HEK293T (cell line): ENCODE data around the gene MEIOSIN.

Source experiments
- ARNT ChIP-seq: fragments of 450-650 bp; IDR thresholded peaks from 2 replicates; pipeline ENCODE4 v1.6.1; 2017; ENCODE audit warnings: mild to moderate bottlenecking
- BHLHE40 ChIP-seq: fragments of 450-650 bp; IDR thresholded peaks from 2 replicates; pipeline ENCODE4 v1.6.1; 2016; ENCODE audit warnings: mild to moderate bottlenecking, moderate library complexity, borderline replicate concordance
- CTBP1 ChIP-seq: fragments of 450-650 bp; IDR thresholded peaks from 2 replicates; pipeline ENCODE4 v1.6.1; 2016; ENCODE audit warnings: borderline replicate concordance
- ELF4 ChIP-seq: fragments of 450-650 bp; IDR thresholded peaks from 2 replicates; pipeline ENCODE4 v1.6.1; 2017; ENCODE audit warnings: antibody characterized with exemption
- FOXA1 ChIP-seq: fragments of 450-650 bp; IDR thresholded peaks from 2 replicates; pipeline ENCODE4 v1.6.1; 2016; ENCODE audit warnings: mild to moderate bottlenecking
- FOXK2 ChIP-seq: fragments of 450-650 bp; IDR thresholded peaks from 2 replicates; pipeline ENCODE4 v1.6.1; 2016; ENCODE audit warnings: mild to moderate bottlenecking
- FOXM1 ChIP-seq: fragments of 450-650 bp; IDR thresholded peaks from 2 replicates; pipeline ENCODE4 v1.6.1; 2017; ENCODE audit warnings: mild to moderate bottlenecking, borderline replicate concordance
- HDGF ChIP-seq: fragments of 450-650 bp; IDR thresholded peaks from 2 replicates; pipeline ENCODE4 v1.6.1; 2017; ENCODE audit warnings: antibody characterized with exemption, borderline replicate concordance
- L3MBTL2 ChIP-seq: fragments of 450-650 bp; conservative IDR thresholded peaks from 2 replicates; pipeline ENCODE4 v1.6.1; 2016; ENCODE audit warnings: mild to moderate bottlenecking
- NFRKB ChIP-seq: fragments of 450-650 bp; IDR thresholded peaks from 2 replicates; pipeline ENCODE4 v1.6.1; 2016; ENCODE audit warnings: mild to moderate bottlenecking, moderate library complexity
- PKNOX1 ChIP-seq: fragments of 450-650 bp; IDR thresholded peaks from 2 replicates; pipeline ENCODE4 v1.6.1; 2016
- SP1 ChIP-seq: fragments of 450-650 bp; IDR thresholded peaks from 2 replicates; pipeline ENCODE4 v1.6.1; 2017
- SUZ12 ChIP-seq: fragments of 450-650 bp; IDR thresholded peaks from 2 replicates; pipeline ENCODE4 v1.6.1; 2016; ENCODE audit warnings: mild to moderate bottlenecking
- ZNF384 ChIP-seq: fragments of 450-650 bp; IDR thresholded peaks from 2 replicates; pipeline ENCODE4 v1.6.1; 2016

DNA sequence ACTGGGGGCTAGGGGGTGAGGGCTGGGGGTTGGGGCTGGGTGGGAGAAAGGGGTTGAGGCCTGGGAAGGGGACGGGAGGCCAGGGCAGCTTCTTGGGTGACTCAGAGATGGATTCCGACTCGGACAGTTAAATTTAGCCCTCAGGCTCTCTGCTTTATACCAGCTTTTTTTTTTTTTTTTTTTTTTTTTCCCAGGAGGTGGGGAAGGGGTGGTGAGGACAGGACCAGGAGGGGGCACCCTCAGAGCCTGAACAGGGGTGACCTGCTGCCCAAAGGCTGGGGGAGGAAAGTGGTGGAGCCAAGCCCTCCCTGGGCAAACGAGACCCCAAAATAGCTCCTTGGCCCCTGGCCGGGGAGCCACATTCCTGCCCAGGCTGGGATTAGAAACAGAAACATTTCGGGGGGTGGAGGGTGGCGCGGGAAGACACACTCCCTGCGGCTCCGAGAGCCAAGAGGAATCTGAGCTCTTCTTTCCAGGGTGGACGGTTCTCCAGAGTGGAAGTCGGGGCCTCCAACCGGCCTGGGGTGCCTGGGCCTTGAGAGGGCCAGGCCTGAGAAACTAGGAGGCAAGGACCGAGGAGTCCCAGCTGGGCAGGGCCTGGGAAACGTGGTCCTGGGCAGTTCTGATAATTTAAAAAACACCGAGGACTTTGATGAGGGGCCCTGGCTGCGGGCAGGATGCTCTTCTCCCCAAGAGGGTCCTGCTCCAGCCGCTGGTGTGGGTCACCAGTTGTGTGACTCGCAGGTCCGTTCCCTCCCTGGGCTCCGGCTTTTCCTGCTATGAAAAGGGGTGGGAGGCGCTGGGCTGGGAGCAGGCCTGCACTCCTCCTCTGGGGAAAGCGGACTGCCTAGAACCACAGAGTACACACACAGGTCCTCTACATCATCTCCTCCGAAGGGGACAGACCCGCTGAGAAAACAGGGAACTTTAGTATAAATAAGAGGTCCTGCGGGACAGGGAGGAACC, 49.9 kb downstream of the MEIOSIN start:
- TF ChIP-seq FOXM1 = no peak
- TF ChIP-seq FOXK2 = no peak
- TF ChIP-seq FOXA1 = no peak
- no peak for TF ChIP-seq HDGF
- no peak for TF ChIP-seq SUZ12
- TF ChIP-seq BHLHE40 = no peak
- TF ChIP-seq ELF4 = no peak
- TF ChIP-seq SP1 = no peak
- no peak for TF ChIP-seq NFRKB
- TF ChIP-seq PKNOX1 = no peak
- no peak for TF ChIP-seq ARNT
- no peak for TF ChIP-seq L3MBTL2
- TF ChIP-seq CTBP1 = no peak
- TF ChIP-seq ZNF384 = peak; percentile 67
